ENCODE results near the gene CDV3. TPM values are rescaled to one million over a fixed set of nuclear protein-coding genes. Genes with fewer than 3 reads are reported as not detected.

Gene CDV3
- total and polyA plus RNA-seq, 2 donors (not counting 3 experiments of a cell fraction or from before 2014, with no cell fraction given): 46.7 to 229 TPM

GRCh38 chr3:133576169-133576568, 2.7 kb downstream of the CDV3 start:
- TF ChIP-seq GATA2 (IDR thresholded peaks at IDR 0.05; ENCODE audit: insufficient read depth, insufficient read length, low read depth, low read length) (no peak), FOS (IDR thresholded peaks at IDR 0.05; ENCODE audit: borderline replicate concordance, insufficient read depth, low read length) (no peak), JUN (IDR thresholded peaks at IDR 0.05; ENCODE audit: borderline replicate concordance, insufficient read depth, insufficient read length, low read depth) (no peak), MYC (IDR thresholded peaks at IDR 0.05; ENCODE audit: low read depth, low read length) (no peak), CTCF (IDR thresholded peaks at IDR 0.05; ENCODE audit: extremely low read depth in 1 of 2, insufficient read depth in 1 of 2, low read depth in 1 of 2, low read length in 2 of 2) (no peak), POLR2AphosphoS5 (IDR thresholded peaks at IDR 0.05; ENCODE audit: insufficient read depth, low read depth, low read length) (no peak), POLR2A (IDR thresholded peaks at IDR 0.05; ENCODE audit: low read depth, low read length) (no peak), MAX (IDR thresholded peaks at IDR 0.05; ENCODE audit: insufficient read depth, insufficient read length) (no peak), EZH2 (IDR thresholded peaks at IDR 0.05; ENCODE audit: borderline replicate concordance, low read depth, low read length, severe bottlenecking) (no peak)
- H3K79me2 ChIP-seq (ENCODE audit: control insufficient read depth, insufficient read depth, low read length): peaks cover 70% of the 10 kb centered on the region
- peak overlapping the region; percentile 20 to 97 (median 82) for H3K4me3 ChIP-seq (replicated peaks in 1 of 3; ENCODE audit: insufficient read depth in 1 of 3, low read depth in 1 of 3, low read length in 3 of 3)
- H3K27me3 ChIP-seq (ENCODE audit: control insufficient read depth in 2 of 2, insufficient read depth in 2 of 2, low read length in 2 of 2): no peaks in the 10 kb centered on the region
- DNase-seq (ENCODE audit: low read depth, low spot score): peak; percentile 32
- no peak overlapping the region for H2AFZ ChIP-seq (ENCODE audit: low read depth, low read length)
- POLR2A ChIA-PET: no interaction called here
- H3K9ac ChIP-seq (replicated peaks; ENCODE audit: extremely low read depth, insufficient read depth, low read length): peak overlapping the region; percentile 95
- peak overlapping the region; percentile 39 for H3K27ac ChIP-seq (ENCODE audit: insufficient read depth, low read depth, low read length)
- CTCF ChIA-PET: interaction anchor here (0.9 to 13.8 kb wide), 7 partner anchors 40 to 845 kb away, joined by 3 to 224 read pairs (median 6); no protein-coding TSS in a partner anchor
- H3K36me3 ChIP-seq (ENCODE audit: control insufficient read depth in 2 of 2, extremely low read depth in 1 of 2, insufficient read depth in 2 of 2, low read length in 2 of 2): peaks cover 4 to 17% of the 10 kb centered on the region in 2 experiments
- peak overlapping the region; percentile 71 for H3K4me2 ChIP-seq (ENCODE audit: insufficient read depth, low read length)
- peaks cover 9% of the 10 kb centered on the region for H4K20me1 ChIP-seq (replicated peaks; ENCODE audit: control insufficient read depth, extremely low read depth, insufficient read depth, low read length)
- dilution Hi-C loops (cut with MboI; ENCODE audit: extremely low pct_ligation_motif_present, low sequenced_read_pairs): no loop called here
- H3K9me3 ChIP-seq (replicated peaks; ENCODE audit: control insufficient read depth, insufficient read depth, low read length): no peaks in the 10 kb centered on the region
- peaks cover 41% of the 10 kb centered on the region for H3K4me1 ChIP-seq (ENCODE audit: control insufficient read depth, extremely low read depth, insufficient read depth, low read length)
- H3K9me1 ChIP-seq (replicated peaks; ENCODE audit: control insufficient read depth, extremely low read depth, insufficient read depth, low read length): no peaks in the 10 kb centered on the region
- intact Hi-C loops (cut with micrococcal nuclease): loop anchor here (10.0 kb wide), 2 partner anchors 369 to 789 kb away; no protein-coding TSS in a partner anchor
- FAIRE-seq: no peak
- BruUV-seq (replicated peaks): no TSS peak

Measured in endothelial cell of umbilical vein (primary cell).